HG02870 (cell line): ENCODE results near the gene CAPN5.

Experiments
- ATAC-seq: cut with Tn5 transposase; IDR thresholded peaks from one replicate; pipeline ENCODE4 v1.9.1; 2021; ENCODE audit warnings: mild to moderate bottlenecking, moderate library complexity; ENCODE audit not compliant: unreplicated experiment

CAPN5 gene

GRCh38 chr11:77063407-77063806 is 3.4 kb upstream of the CAPN5 start:
- no peak for ATAC-seq

- no peak for ATAC-seq
Measured at GRCh38 chr11:77063861-77064260, 2.9 kb upstream of the CAPN5 start.

GRCh38 chr11:77064648-77065217 is 2.0 kb upstream of the CAPN5 start:
- no peak for ATAC-seq

- ATAC-seq = no peak
Measured at GRCh38 chr11:77065878-77066228, 918 bp upstream of the CAPN5 start.

- no peak for ATAC-seq
Measured at GRCh38 chr11:77067861-77068443, 1.2 kb downstream of the CAPN5 start.

- no peak for ATAC-seq
Measured at GRCh38 chr11:77068457-77069335, 1.9 kb downstream of the CAPN5 start.

GRCh38 chr11:77069336-77069968 is 2.7 kb downstream of the CAPN5 start:
- no peak for ATAC-seq

- ATAC-seq = no peak
Measured at GRCh38 chr11:77069969-77070582, 3.3 kb downstream of the CAPN5 start.

GRCh38 chr11:77071077-77071476 is 4.3 kb downstream of the CAPN5 start:
- ATAC-seq = no peak

GRCh38 chr11:77071671-77072605 is 5.2 kb downstream of the CAPN5 start:
- no peak for ATAC-seq

- ATAC-seq = no peak
Measured at GRCh38 chr11:77072851-77073327, 6.1 kb downstream of the CAPN5 start.

- no peak for ATAC-seq
Measured at GRCh38 chr11:77073328-77074001, 6.7 kb downstream of the CAPN5 start.

GRCh38 chr11:77074205-77074604 is 7.4 kb downstream of the CAPN5 start:
- no peak for ATAC-seq

- no peak for ATAC-seq
Measured at GRCh38 chr11:77074626-77075221, 8.0 kb downstream of the CAPN5 start.

- ATAC-seq = no peak
Measured at GRCh38 chr11:77075425-77075905, 8.7 kb downstream of the CAPN5 start.

- no peak for ATAC-seq
Measured at GRCh38 chr11:77079666-77080065, 12.9 kb downstream of the CAPN5 start.

- no peak for ATAC-seq
Measured at GRCh38 chr11:77080643-77081210, 14.0 kb downstream of the CAPN5 start.

GRCh38 chr11:77081381-77081851 is 14.6 kb downstream of the CAPN5 start:
- ATAC-seq = no peak
